Measurements from ENCODE around the gene CACNG7. TPM values are rescaled to one million over a fixed set of nuclear protein-coding genes. Genes with fewer than 3 reads are reported as not detected.

CACNG7 gene
- total and polyA plus RNA-seq, 2 experiments from 2014 or later: not detected

GRCh38 chr19:53989600-53990533, 80.8 kb downstream of the CACNG7 start:
- no peaks in the 10 kb centered on the region for H3K79me2 ChIP-seq (ENCODE audit: insufficient read depth)
- H3K27me3 ChIP-seq (replicated peaks; ENCODE audit: insufficient read depth): peaks cover 10% of the 10 kb centered on the region
- 0 out of 2 replicates have a peak, but pooled peaks cover 7% of the 10 kb centered on the region for H3F3A ChIP-seq (ENCODE audit: insufficient read depth)
- no peaks in the 10 kb centered on the region for H4K20me1 ChIP-seq (ENCODE audit: insufficient read depth)
- H3K4me1 ChIP-seq (ENCODE audit: insufficient read depth): peaks cover 3% of the 10 kb centered on the region; the same call in 1 of the 2 replicates
- H3K4me3 ChIP-seq: no peak overlapping the region
- no peak overlapping the region for H2AFZ ChIP-seq
- no peak overlapping the region for H3K4me2 ChIP-seq (ENCODE audit: unreplicated experiment)
- no peak overlapping the region for H3K27ac ChIP-seq
- no peaks in the 10 kb centered on the region for H3K9me2 ChIP-seq (ENCODE audit: insufficient read depth)
- in situ Hi-C loops (cut with MboI): no loop called here
- H3K36me3 ChIP-seq (ENCODE audit: low read depth): no peaks in the 10 kb centered on the region
- 50 to 53% methylated on average over 20 to 22 of the region's 22 CpGs for WGBS, 2 experiments (ENCODE audit: low coverage in 1 of 2, low lambda C conversion rate in 2 of 2, missing lambda C conversion rate in 2 of 2)
- TF ChIP-seq EZH2 (IDR thresholded peaks at IDR 0.05; ENCODE audit: insufficient read depth, poor library complexity, severe bottlenecking): no peak
- TF ChIP-seq EZH2phosphoT487 (IDR thresholded peaks at IDR 0.05; ENCODE audit: insufficient read depth, low read depth): no peak
- no peaks in the 10 kb centered on the region for H3K9me3 ChIP-seq (ENCODE audit: low read depth)
- no peak for DNase-seq
- H3K9ac ChIP-seq: no peak overlapping the region

GRCh38 chr19:53991224-53992113, 82.4 kb downstream of the CACNG7 start, which contains the start of gene CACNG6:
Gene CACNG6, plus strand, starts transcription at chr19:53991637. Its CDS starts 1,241 bp downstream, at chr19:53992878.
- 0 out of 2 replicates have a peak, but pooled peaks cover 7% of the 10 kb centered on the region for H3F3A ChIP-seq (ENCODE audit: insufficient read depth)
- in situ Hi-C loops (cut with MboI): no loop called here
- H3K27ac ChIP-seq: no peak within 1 kb of the TSS
- 8 to 10% methylated on average over 24 to 65 of the region's 66 CpGs for WGBS, 2 experiments (ENCODE audit: low coverage in 1 of 2, low lambda C conversion rate in 2 of 2, missing lambda C conversion rate in 2 of 2)
- peak; percentile 32 for DNase-seq
- no peaks in the 10 kb centered on the region for H3K79me2 ChIP-seq (ENCODE audit: insufficient read depth)
- H3K4me2 ChIP-seq (ENCODE audit: unreplicated experiment): peak within 1 kb of the TSS; percentile 7
- TF ChIP-seq EZH2phosphoT487 (IDR thresholded peaks at IDR 0.05; ENCODE audit: insufficient read depth, low read depth) (0 out of 2 replicates have a peak, but pooled peaks have one; percentile 45), EZH2 (IDR thresholded peaks at IDR 0.05; ENCODE audit: insufficient read depth, poor library complexity, severe bottlenecking) (no peak)
- no peak within 1 kb of the TSS; the same call in 1 of the 2 replicates for H3K4me3 ChIP-seq
- H3K9me3 ChIP-seq (ENCODE audit: low read depth): no peaks in the 10 kb centered on the region
- H3K9me2 ChIP-seq (ENCODE audit: insufficient read depth): no peaks in the 10 kb centered on the region
- H3K27me3 ChIP-seq (replicated peaks; ENCODE audit: insufficient read depth): peaks cover 10% of the 10 kb centered on the region
- H2AFZ ChIP-seq: no peak within 1 kb of the TSS
- no peaks in the 10 kb centered on the region for H3K36me3 ChIP-seq (ENCODE audit: low read depth)
- H3K4me1 ChIP-seq (ENCODE audit: insufficient read depth): peaks cover 3% of the 10 kb centered on the region; the same call in 1 of the 2 replicates
- no peak within 1 kb of the TSS for H3K9ac ChIP-seq
- no peaks in the 10 kb centered on the region for H4K20me1 ChIP-seq (ENCODE audit: insufficient read depth)

- no peak for TF ChIP-seq EZH2phosphoT487 (IDR thresholded peaks at IDR 0.05; ENCODE audit: insufficient read depth, low read depth)
- peak; percentile 29 for TF ChIP-seq EZH2 (IDR thresholded peaks at IDR 0.05; ENCODE audit: insufficient read depth, poor library complexity, severe bottlenecking)
- Histone ChIP-seq H3K9me3 (ENCODE audit: low read depth) (no peaks in the 10 kb centered on the region), H3K27ac (no peak overlapping the region), H3K9me2 (ENCODE audit: insufficient read depth) (no peaks in the 10 kb centered on the region), H3K9ac (no peak overlapping the region), H3K36me3 (ENCODE audit: low read depth) (no peaks in the 10 kb centered on the region), H3K4me3 (no peak overlapping the region; the same call in 1 of the 2 replicates), H3K27me3 (replicated peaks; ENCODE audit: insufficient read depth) (peaks cover 12% of the 10 kb centered on the region), H3F3A (ENCODE audit: insufficient read depth) (0 out of 2 replicates have a peak, but pooled peaks cover 7% of the 10 kb centered on the region), H2AFZ (no peak overlapping the region), H4K20me1 (ENCODE audit: insufficient read depth) (no peaks in the 10 kb centered on the region), H3K79me2 (ENCODE audit: insufficient read depth) (no peaks in the 10 kb centered on the region), H3K4me1 (ENCODE audit: insufficient read depth) (peaks cover 3% of the 10 kb centered on the region; the same call in 1 of the 2 replicates), H3K4me2 (ENCODE audit: unreplicated experiment) (no peak overlapping the region)
- DNase-seq: no peak
- in situ Hi-C loops (cut with MboI): no loop called here
- 60 to 66% methylated on average over 9 of the region's 9 CpGs for WGBS, 2 experiments (ENCODE audit: low coverage in 1 of 2, low lambda C conversion rate in 2 of 2, missing lambda C conversion rate in 2 of 2)
These were observed 83.1 kb downstream of the CACNG7 start for GRCh38 chr19:53992211-53992610.

GRCh38 chr19:53992815-53993214, 83.7 kb downstream of the CACNG7 start:
- no peak for DNase-seq
- Histone ChIP-seq H3K36me3 (ENCODE audit: low read depth) (no peaks in the 10 kb centered on the region), H3K9me2 (ENCODE audit: insufficient read depth) (no peaks in the 10 kb centered on the region), H3K9ac (no peak overlapping the region), H3K4me2 (ENCODE audit: unreplicated experiment) (no peak overlapping the region), H3F3A (ENCODE audit: insufficient read depth) (0 out of 2 replicates have a peak, but pooled peaks cover 7% of the 10 kb centered on the region), H3K4me1 (ENCODE audit: insufficient read depth) (peaks cover 3% of the 10 kb centered on the region; the same call in 1 of the 2 replicates), H4K20me1 (ENCODE audit: insufficient read depth) (no peaks in the 10 kb centered on the region), H3K27ac (no peak overlapping the region), H2AFZ (no peak overlapping the region), H3K9me3 (ENCODE audit: low read depth) (no peaks in the 10 kb centered on the region), H3K79me2 (ENCODE audit: insufficient read depth) (no peaks in the 10 kb centered on the region), H3K4me3 (no peak overlapping the region), H3K27me3 (replicated peaks; ENCODE audit: insufficient read depth) (peaks cover 17% of the 10 kb centered on the region)
- TF ChIP-seq EZH2phosphoT487 (IDR thresholded peaks at IDR 0.05; ENCODE audit: insufficient read depth, low read depth) (no peak), EZH2 (IDR thresholded peaks at IDR 0.05; ENCODE audit: insufficient read depth, poor library complexity, severe bottlenecking) (no peak)
- WGBS, 2 experiments (ENCODE audit: low coverage in 1 of 2, low lambda C conversion rate in 2 of 2, missing lambda C conversion rate in 2 of 2): 19 to 29% methylated on average over 26 to 43 of the region's 43 CpGs
- in situ Hi-C loops (cut with MboI): no loop called here
